PC-3 (cell line): Measurements from ENCODE around the gene ARL6IP4. TPM values are rescaled to one million over a fixed set of nuclear protein-coding genes. Genes with fewer than 3 reads are reported as not detected.

ENCODE experiments used
- ATAC-seq: fragments of 200-7000 bp; cut with Tn5 transposase; 2 replicates; pipeline ENCODE4 v1.9.1; 2020; ENCODE audit warnings: mild to moderate bottlenecking, moderate library complexity
- BruUV-seq: library from RNA; stranded (reverse); fragments of 400-500 nt; replicated peaks from 2 replicates; lab custom pipeline; 2021; lab: Mats Ljungman, UMichigan
- CTCF ChIA-PET: fragments of 300-600 bp; sonication (Branson Sonifier 250); formaldehyde crosslinking; loops from one replicate; lab custom pipeline; 2022; ENCODE audit warnings: antibody characterized with exemption; lab: Charles Lee
- POLR2A ChIA-PET: fragments of 300-600 bp; sonication (Branson Sonifier 250); formaldehyde crosslinking; loops from one replicate; lab custom pipeline; 2022; ENCODE audit warnings: antibody characterized with exemption; ENCODE audit not compliant: unreplicated experiment; lab: Charles Lee
- DNase-seq: peaks from one replicate; pipeline ENCODE4 v3.0.0-alpha.2; 2015
- H2AFZ ChIP-seq: fragments of 300-600 bp; sonication (generic); 2 replicates; pipeline ENCODE4 v1.6.0; 2016; ENCODE audit warnings: antibody characterized with exemption, low read length
- H3F3A ChIP-seq: fragments of 300-600 bp; sonication (generic); one replicate; pipeline ENCODE4 v1.6.0; 2017; ENCODE audit warnings: antibody characterized with exemption, low read length, control low read depth, mild to moderate bottlenecking; ENCODE audit not compliant: unreplicated experiment
- H3K27ac ChIP-seq: fragments of 300-600 bp; sonication (generic); 2 replicates; pipeline ENCODE4 v1.5.1; 2016; ENCODE audit warnings: mild to moderate bottlenecking, low read length
- H3K27me3 ChIP-seq: fragments of 300-600 bp; sonication (generic); 2 replicates; pipeline ENCODE4 v1.6.1; 2016; ENCODE audit warnings: low read length, mixed read lengths
- H3K36me3 ChIP-seq: fragments of 300-600 bp; sonication (generic); 2 replicates; pipeline ENCODE4 v1.6.1; 2016; ENCODE audit warnings: low read depth, mixed run types, low read length, mixed read lengths
- H3K4me1 ChIP-seq: fragments of 300-600 bp; sonication (generic); 2 replicates; pipeline ENCODE4 v1.5.1; 2016; ENCODE audit warnings: low read length; ENCODE audit not compliant: insufficient read depth
- H3K4me2 ChIP-seq: fragments of 300-600 bp; sonication (generic); 2 replicates; pipeline ENCODE4 v1.6.0; 2016; ENCODE audit warnings: low read length
- H3K4me3 ChIP-seq: fragments of 300-600 bp; sonication (generic); 2 replicates; pipeline ENCODE4 v1.5.1; 2016; ENCODE audit warnings: mild to moderate bottlenecking, low read length, mixed read lengths
- H3K79me2 ChIP-seq: fragments of 300-600 bp; sonication (generic); 2 replicates; pipeline ENCODE4 v1.6.1; 2017; ENCODE audit warnings: low read length, mixed read lengths
- H3K9ac ChIP-seq: fragments of 300-600 bp; sonication (generic); 2 replicates; pipeline ENCODE4 v1.6.0; 2016; ENCODE audit warnings: mild to moderate bottlenecking, low read length
- H3K9me2 ChIP-seq: fragments of 300-600 bp; sonication (generic); replicated peaks from 2 replicates; pipeline ENCODE4 v1.6.1; 2016; ENCODE audit warnings: mixed run types, low read length, mixed read lengths
- H3K9me3 ChIP-seq: fragments of 300-600 bp; sonication (generic); 2 replicates; pipeline ENCODE4 v1.6.1; 2016; ENCODE audit warnings: low read length, mixed read lengths
- H4K20me1 ChIP-seq: fragments of 300-600 bp; sonication (generic); 2 replicates; pipeline ENCODE4 v1.6.1; 2016; ENCODE audit warnings: low read length, mixed read lengths
- EZH2 ChIP-seq: fragments of 300-600 bp; sonication (generic); IDR thresholded peaks from one replicate; pipeline ENCODE4 v1.6.1; 2017; ENCODE audit warnings: antibody characterized with exemption, mild to moderate bottlenecking, low read length; ENCODE audit not compliant: unreplicated experiment
- EZH2phosphoT487 ChIP-seq: fragments of 300-600 bp; sonication (generic); IDR thresholded peaks from 2 replicates; pipeline ENCODE4 v1.6.1; 2018; ENCODE audit warnings: mild to moderate bottlenecking, antibody characterized with exemption, low read length, borderline replicate concordance
- intact Hi-C: fragments of 100-400 bp; cut with micrococcal nuclease; formaldehyde crosslinking; loops from 2 replicates; pipeline ENCODE4 v1.9.0; 2023
- total RNA-seq: library from RNA; depleted of rRNA; stranded (reverse); fragments of >200 nt; gene quantifications from 2 replicates; pipeline ENCODE4 v1.2.3, GENCODE V29; 2014
- TF ChIP-seq, protein P1 (sequence below): fragments of 300-600 bp; sonication (generic); conservative IDR thresholded peaks from 2 replicates; pipeline ENCODE4 v1.5.1; 2017; ENCODE audit warnings: antibody characterized with exemption, low read depth, mild to moderate bottlenecking, low read length

The ARL6IP4 gene
- total RNA-seq, 1 experiment from 2014 or later, result 363 TPM

- no peak overlapping the region for H3K9ac ChIP-seq
- H4K20me1 ChIP-seq, result no peaks in the 10 kb centered on the region
- H3K4me1 ChIP-seq, result peaks cover 6% of the 10 kb centered on the region
- no peaks in the 10 kb centered on the region for H3K36me3 ChIP-seq
- ChIA-PET CTCF (no interaction called here), POLR2A (no interaction called here)
- no peak for DNase-seq
- intact Hi-C loops, result no loop called here
- no peaks in the 10 kb centered on the region for H3F3A ChIP-seq
- no peaks in the 10 kb centered on the region for H3K79me2 ChIP-seq
- H3K27me3 ChIP-seq, result no peaks in the 10 kb centered on the region
- no peaks in the 10 kb centered on the region for H3K9me3 ChIP-seq
- no peak overlapping the region for H3K27ac ChIP-seq
- no peak overlapping the region for H3K4me2 ChIP-seq
- H3K4me3 ChIP-seq, result no peak overlapping the region
- BruUV-seq, result no TSS peak
- TF ChIP-seq, protein P1, sequence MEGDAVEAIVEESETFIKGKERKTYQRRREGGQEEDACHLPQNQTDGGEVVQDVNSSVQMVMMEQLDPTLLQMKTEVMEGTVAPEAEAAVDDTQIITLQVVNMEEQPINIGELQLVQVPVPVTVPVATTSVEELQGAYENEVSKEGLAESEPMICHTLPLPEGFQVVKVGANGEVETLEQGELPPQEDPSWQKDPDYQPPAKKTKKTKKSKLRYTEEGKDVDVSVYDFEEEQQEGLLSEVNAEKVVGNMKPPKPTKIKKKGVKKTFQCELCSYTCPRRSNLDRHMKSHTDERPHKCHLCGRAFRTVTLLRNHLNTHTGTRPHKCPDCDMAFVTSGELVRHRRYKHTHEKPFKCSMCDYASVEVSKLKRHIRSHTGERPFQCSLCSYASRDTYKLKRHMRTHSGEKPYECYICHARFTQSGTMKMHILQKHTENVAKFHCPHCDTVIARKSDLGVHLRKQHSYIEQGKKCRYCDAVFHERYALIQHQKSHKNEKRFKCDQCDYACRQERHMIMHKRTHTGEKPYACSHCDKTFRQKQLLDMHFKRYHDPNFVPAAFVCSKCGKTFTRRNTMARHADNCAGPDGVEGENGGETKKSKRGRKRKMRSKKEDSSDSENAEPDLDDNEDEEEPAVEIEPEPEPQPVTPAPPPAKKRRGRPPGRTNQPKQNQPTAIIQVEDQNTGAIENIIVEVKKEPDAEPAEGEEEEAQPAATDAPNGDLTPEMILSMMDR, result no peak
- TF ChIP-seq EZH2, result no peak
- no peak for TF ChIP-seq EZH2phosphoT487
- no peaks in the 10 kb centered on the region for H3K9me2 ChIP-seq
- ATAC-seq, result no peak
- H2AFZ ChIP-seq, result no peak overlapping the region
Observed at GRCh38 chr12:123019841-123020138, 39.3 kb downstream of the ARL6IP4 start.

GRCh38 chr12:123021688-123022604 is 41.5 kb downstream of the ARL6IP4 start:
- Histone ChIP-seq H3K36me3 (no peaks in the 10 kb centered on the region), H3F3A (no peaks in the 10 kb centered on the region), H3K4me2 (no peak overlapping the region), H3K9ac (no peak overlapping the region), H3K4me1 (peaks cover 14% of the 10 kb centered on the region), H3K9me3 (no peaks in the 10 kb centered on the region), H3K79me2 (no peaks in the 10 kb centered on the region), H3K27ac (no peak overlapping the region), H2AFZ (no peak overlapping the region), H3K9me2 (no peaks in the 10 kb centered on the region), H3K27me3 (no peaks in the 10 kb centered on the region), H3K4me3 (no peak overlapping the region), H4K20me1 (no peaks in the 10 kb centered on the region)
- CTCF ChIA-PET, result no interaction called here
- intact Hi-C loops, result no loop called here
- TF ChIP-seq EZH2, result no peak
- TF ChIP-seq, protein P1, result no peak
- no peak for TF ChIP-seq EZH2phosphoT487
- DNase-seq, result no peak
- ATAC-seq, result no peak
- BruUV-seq, result no TSS peak
- POLR2A ChIA-PET, result interaction anchor here (0.6 kb wide), 1 partner anchor 183 kb away, joined by 3 read pairs; no protein-coding TSS in a partner anchor

DNA sequence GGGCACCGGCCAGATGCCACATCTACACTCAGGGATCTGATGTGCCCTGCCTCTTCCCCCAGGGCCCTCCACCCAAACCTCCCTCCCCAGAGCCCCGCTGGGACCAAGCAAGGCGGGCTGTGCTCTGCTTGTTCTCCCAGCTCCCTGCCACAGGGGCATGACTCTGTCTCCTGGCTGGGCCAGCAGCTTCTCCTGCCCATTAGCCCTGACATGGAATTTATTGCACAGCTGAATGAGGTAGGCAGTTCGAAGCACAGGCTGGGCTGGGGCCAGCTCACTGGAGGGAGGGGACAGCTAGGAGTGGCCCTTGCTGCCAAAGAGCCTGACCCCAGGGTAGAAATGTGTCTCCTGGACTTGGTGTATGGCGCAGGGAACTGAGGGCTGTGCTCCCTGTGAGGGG is 42.4 kb downstream of the ARL6IP4 start:
- no peaks in the 10 kb centered on the region for H3K27me3 ChIP-seq
- H3F3A ChIP-seq, result no peaks in the 10 kb centered on the region
- H4K20me1 ChIP-seq, result no peaks in the 10 kb centered on the region
- TF ChIP-seq EZH2 (no peak), EZH2phosphoT487 (no peak)
- TF ChIP-seq, protein P1, result no peak
- peaks cover 14% of the 10 kb centered on the region for H3K4me1 ChIP-seq
- no peaks in the 10 kb centered on the region for H3K79me2 ChIP-seq
- no TSS peak for BruUV-seq
- H3K4me2 ChIP-seq, result no peak overlapping the region
- no peak overlapping the region for H2AFZ ChIP-seq
- ATAC-seq, result no peak
- no peaks in the 10 kb centered on the region for H3K9me2 ChIP-seq
- no peak for DNase-seq
- no peaks in the 10 kb centered on the region for H3K36me3 ChIP-seq
- no peaks in the 10 kb centered on the region for H3K9me3 ChIP-seq
- CTCF ChIA-PET, result no interaction called here
- intact Hi-C loops, result no loop called here
- no peak overlapping the region for H3K4me3 ChIP-seq
- no peak overlapping the region for H3K9ac ChIP-seq
- POLR2A ChIA-PET, result interaction anchor here (0.6 kb wide), 1 partner anchor 24 kb away, joined by 6 read pairs; no protein-coding TSS in a partner anchor
- no peak overlapping the region for H3K27ac ChIP-seq
